Mesendoderm (in vitro differentiated cells): ENCODE measurements around the gene KDM4B.

ENCODE experiments used
- DNase-seq: peaks from one replicate; pipeline ENCODE4 v3.0.0; 2013
- H2AK5ac ChIP-seq: 2 replicates; pipeline ENCODE4 v1.6.1; 2013; ENCODE audit warnings: low read length, inconsistent platforms
- H2BK120ac ChIP-seq: 2 replicates; pipeline ENCODE4 v1.6.1; 2013; ENCODE audit warnings: low read depth, mild to moderate bottlenecking, low read length, moderate library complexity, mixed read lengths
- H2BK15ac ChIP-seq: replicated peaks from 2 replicates; pipeline ENCODE4 v1.6.1; 2013; ENCODE audit warnings: low read depth, mild to moderate bottlenecking, moderate library complexity
- H2BK5ac ChIP-seq: 2 replicates; pipeline ENCODE4 v1.6.1; 2013; ENCODE audit warnings: low read length, inconsistent platforms
- H3K18ac ChIP-seq: 2 replicates; pipeline ENCODE4 v1.6.1; 2013; ENCODE audit warnings: mild to moderate bottlenecking, low read length, mixed read lengths
- H3K23ac ChIP-seq: one replicate; pipeline ENCODE4 v1.6.1; 2013; ENCODE audit warnings: low read length
- H3K27ac ChIP-seq: 2 replicates; pipeline ENCODE4 v1.5.1; 2013; ENCODE audit warnings: low read depth, mild to moderate bottlenecking, inconsistent platforms, low read length, moderate library complexity
- H3K27me3 ChIP-seq: 2 replicates; pipeline ENCODE4 v1.6.1; 2013; ENCODE audit warnings: low read length, control low read depth, mild to moderate bottlenecking, inconsistent platforms; ENCODE audit not compliant: insufficient read depth, poor library complexity
- H3K36me3 ChIP-seq: 2 replicates; pipeline ENCODE4 v1.6.1; 2013; ENCODE audit warnings: low read length, inconsistent platforms; ENCODE audit not compliant: control insufficient read depth, insufficient read depth
- H3K4ac ChIP-seq: one replicate; pipeline ENCODE4 v1.6.1; 2013; ENCODE audit warnings: low read depth, mild to moderate bottlenecking, low read length, moderate library complexity
- H3K4me1 ChIP-seq: 2 replicates; pipeline ENCODE4 v1.6.1; 2013; ENCODE audit warnings: low read depth, low read length, inconsistent platforms; ENCODE audit not compliant: control insufficient read depth
- H3K4me2 ChIP-seq: 2 replicates; pipeline ENCODE4 v1.6.1; 2013; ENCODE audit warnings: low read length
- H3K4me3 ChIP-seq: 2 replicates; pipeline ENCODE4 v1.5.1; 2013; ENCODE audit warnings: mild to moderate bottlenecking, low read length
- H3K56ac ChIP-seq: one replicate; pipeline ENCODE4 v1.6.1; 2013; ENCODE audit warnings: low read length
- H3K79me1 ChIP-seq: 2 replicates; pipeline ENCODE4 v1.6.1; 2013; ENCODE audit warnings: low read length, inconsistent platforms
- H3K79me2 ChIP-seq: 2 replicates; pipeline ENCODE4 v1.6.1; 2013; ENCODE audit warnings: mild to moderate bottlenecking, low read length; ENCODE audit not compliant: control insufficient read depth, insufficient read depth
- H3K9ac ChIP-seq: 2 replicates; pipeline ENCODE4 v1.6.1; 2013; ENCODE audit warnings: low read length, inconsistent platforms
- H4K5ac ChIP-seq: one replicate; pipeline ENCODE4 v1.6.1; 2013; ENCODE audit warnings: low read length
- H4K8ac ChIP-seq: one replicate; pipeline ENCODE4 v1.6.1; 2013; ENCODE audit warnings: low read depth, mild to moderate bottlenecking, control low read depth, low read length, moderate library complexity
- WGBS: extraction: QIAGEN DNeasy Blood & Tissue Kit; methylation state at CpG from one replicate; pipeline ENCODE4 v1.1.7; 2013; ENCODE audit warnings: low lambda C conversion rate, missing lambda C conversion rate; ENCODE audit not compliant: insufficient coverage; ENCODE audit errors: extremely low coverage; 5-methylcytosine and 5-hydroxymethylcytosine counted together

KDM4B gene

DNA sequence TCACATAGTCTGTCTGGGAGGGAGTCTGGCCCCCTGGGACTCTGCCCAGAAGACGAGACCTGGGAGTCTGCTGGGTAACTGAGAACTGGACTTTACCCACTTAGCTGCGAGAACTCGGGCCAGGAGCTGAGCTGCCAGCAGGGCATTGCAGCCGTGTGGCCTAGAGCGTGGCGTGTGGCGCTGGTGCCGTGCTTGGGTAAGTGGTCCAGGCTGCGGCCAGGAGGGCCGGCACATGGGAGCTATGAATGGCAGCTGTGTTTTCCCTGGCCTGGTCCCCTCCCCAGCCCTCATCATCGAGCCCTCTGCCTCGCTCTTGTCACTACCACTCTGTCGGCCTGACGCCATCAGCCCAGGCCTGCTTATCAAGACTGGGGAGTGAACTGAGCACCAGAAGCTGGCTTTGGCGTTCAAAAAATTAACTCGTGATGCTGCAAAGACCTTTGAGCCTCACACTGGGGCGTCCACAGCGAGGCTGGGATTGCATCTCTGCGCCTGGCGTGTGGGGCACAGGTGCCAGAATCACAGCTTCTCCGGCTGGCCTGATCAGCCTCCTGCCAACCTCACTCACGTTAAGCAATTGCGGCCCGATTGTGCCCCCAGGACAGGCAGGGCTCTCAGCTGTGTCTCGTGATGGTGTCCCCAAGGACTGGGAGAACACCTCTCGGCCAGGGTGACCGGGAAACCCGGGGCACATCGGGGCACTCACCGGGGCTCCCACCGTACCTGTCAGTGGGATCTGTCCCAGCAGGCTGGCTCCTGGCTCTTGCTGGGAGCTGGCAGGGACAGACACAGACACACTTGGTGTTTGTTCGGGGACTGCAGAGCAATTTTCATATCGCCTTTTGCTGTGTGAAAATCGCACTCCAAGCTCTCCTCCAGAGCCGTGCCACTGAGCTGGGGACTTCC is 85.9 kb downstream of the KDM4B start:
- Histone ChIP-seq H2AK5ac (no peak overlapping the region), H3K56ac (no peak overlapping the region), H3K4me3 (no peak overlapping the region), H3K4me2 (no peak overlapping the region), H3K36me3 (no peaks in the 10 kb centered on the region), H2BK120ac (no peak overlapping the region), H2BK5ac (no peak overlapping the region), H4K8ac (no peak overlapping the region), H3K79me2 (no peaks in the 10 kb centered on the region), H4K5ac (no peak overlapping the region), H3K4me1 (no peaks in the 10 kb centered on the region), H3K18ac (no peak overlapping the region), H2BK15ac (no peak overlapping the region), H3K23ac (no peak overlapping the region), H3K79me1 (no peaks in the 10 kb centered on the region), H3K27me3 (no peaks in the 10 kb centered on the region), H3K27ac (no peak overlapping the region), H3K9ac (no peak overlapping the region), H3K4ac (no peak overlapping the region)
- WGBS, result no CpG with 5 or more reads among the region's 35 CpGs
- no peak for DNase-seq

DNA sequence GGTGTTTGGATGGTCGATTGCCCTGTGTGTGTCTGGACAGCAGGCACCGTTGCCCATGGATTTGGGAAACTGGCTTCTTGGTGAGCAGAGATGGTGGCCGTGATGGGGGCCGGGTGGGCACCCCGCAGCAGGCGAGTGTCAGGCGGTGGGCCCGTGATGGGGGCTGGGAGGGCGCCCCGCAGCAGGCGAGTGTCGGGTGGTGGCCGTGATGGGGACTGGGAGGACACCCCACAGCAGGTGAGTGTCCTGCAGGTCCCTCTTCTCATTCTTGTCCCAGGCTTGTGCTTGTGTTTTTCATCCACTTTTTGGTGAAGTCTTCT is 86.5 kb downstream of the KDM4B start:
- Histone ChIP-seq H3K36me3 (no peaks in the 10 kb centered on the region), H2BK5ac (no peak overlapping the region)
- no CpG with 5 or more reads among the region's 13 CpGs for WGBS

DNA sequence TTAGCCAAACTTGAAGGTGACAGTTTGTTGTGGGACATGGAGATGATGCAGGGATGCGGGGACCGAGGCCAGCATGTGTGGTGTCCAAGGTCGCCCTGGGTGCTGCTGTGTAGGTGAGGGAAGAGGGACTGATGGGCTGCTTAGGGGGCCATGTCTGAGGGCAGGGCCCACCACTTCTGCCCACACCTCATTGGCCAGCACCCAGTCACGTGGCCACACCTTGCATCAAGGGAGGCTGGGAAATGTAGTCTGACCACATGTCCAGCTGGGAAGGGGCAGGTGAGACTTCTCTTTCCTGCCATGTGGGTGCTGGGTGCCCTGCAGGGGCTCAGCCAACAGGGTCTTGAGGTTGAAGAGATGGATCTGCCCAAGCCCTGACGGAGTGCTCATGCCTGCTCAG is 88.9 kb downstream of the KDM4B start:
- H3K4me3 ChIP-seq, result no peak overlapping the region
- DNase-seq, result peak; percentile 48
- H4K8ac ChIP-seq, result no peak overlapping the region
- no peaks in the 10 kb centered on the region for H3K27me3 ChIP-seq
- WGBS, result no CpG with 5 or more reads among the region's 5 CpGs
- no peaks in the 10 kb centered on the region for H3K79me2 ChIP-seq
- H3K18ac ChIP-seq, result no peak overlapping the region
- no peak overlapping the region for H3K9ac ChIP-seq
- H2AK5ac ChIP-seq, result no peak overlapping the region
- no peak overlapping the region for H3K23ac ChIP-seq
- H3K27ac ChIP-seq, result no peak overlapping the region
- no peaks in the 10 kb centered on the region for H3K79me1 ChIP-seq
- H2BK120ac ChIP-seq, result no peak overlapping the region
- no peaks in the 10 kb centered on the region for H3K36me3 ChIP-seq
- no peak overlapping the region for H4K5ac ChIP-seq
- H3K4me2 ChIP-seq, result no peak overlapping the region
- no peak overlapping the region for H3K4ac ChIP-seq
- no peak overlapping the region for H2BK5ac ChIP-seq
- no peak overlapping the region for H3K56ac ChIP-seq
- no peaks in the 10 kb centered on the region for H3K4me1 ChIP-seq
- no peak overlapping the region for H2BK15ac ChIP-seq

More for the DNA sequence above, 86.5 kb downstream of the KDM4B start:
- Histone ChIP-seq H3K4me3 (no peak overlapping the region), H3K4me1 (no peaks in the 10 kb centered on the region), H3K56ac (no peak overlapping the region), H3K79me1 (no peaks in the 10 kb centered on the region), H3K4ac (no peak overlapping the region), H3K23ac (no peak overlapping the region), H3K4me2 (no peak overlapping the region), H3K9ac (no peak overlapping the region), H2BK15ac (no peak overlapping the region), H3K18ac (no peak overlapping the region), H2AK5ac (no peak overlapping the region), H4K8ac (no peak overlapping the region), H3K27ac (no peak overlapping the region), H3K79me2 (no peaks in the 10 kb centered on the region), H3K27me3 (no peaks in the 10 kb centered on the region), H4K5ac (no peak overlapping the region), H2BK120ac (no peak overlapping the region)
- no peak for DNase-seq

- Histone ChIP-seq H3K79me2 (no peaks in the 10 kb centered on the region), H4K5ac (no peak overlapping the region), H3K4ac (no peak overlapping the region), H2BK5ac (no peak overlapping the region), H3K4me2 (no peak overlapping the region), H3K4me1 (no peaks in the 10 kb centered on the region), H2BK15ac (no peak overlapping the region), H2BK120ac (no peak overlapping the region), H3K56ac (no peak overlapping the region), H4K8ac (no peak overlapping the region), H3K23ac (no peak overlapping the region), H3K9ac (no peak overlapping the region), H3K4me3 (no peak overlapping the region), H3K36me3 (no peaks in the 10 kb centered on the region), H3K18ac (no peak overlapping the region), H3K27me3 (no peaks in the 10 kb centered on the region), H3K27ac (no peak overlapping the region), H2AK5ac (no peak overlapping the region), H3K79me1 (no peaks in the 10 kb centered on the region)
- WGBS, result no CpG with 5 or more reads among the region's 34 CpGs
- DNase-seq, result no peak
Measured at GRCh38 chr19:5058521-5059212, 89.8 kb downstream of the KDM4B start.

DNA sequence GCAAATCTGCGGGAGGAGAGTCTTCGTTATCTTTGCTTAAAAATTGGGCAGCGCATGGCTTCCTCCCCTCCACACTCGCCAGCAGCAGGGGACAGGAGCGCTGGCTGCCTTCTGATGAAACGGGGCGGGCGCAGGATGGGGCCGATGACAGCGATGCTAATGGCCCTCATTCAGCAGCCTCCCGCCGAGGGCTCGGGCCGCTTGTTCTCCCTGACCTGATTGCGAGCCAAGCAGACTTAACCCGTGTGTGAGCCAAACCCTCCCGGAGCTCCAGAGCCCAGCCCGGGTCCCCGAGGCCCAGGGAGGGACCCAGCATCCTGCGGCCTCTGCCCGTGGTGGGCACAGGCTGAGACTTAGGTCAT is 90.3 kb downstream of the KDM4B start:
- H3K56ac ChIP-seq, result no peak overlapping the region
- H2BK5ac ChIP-seq, result no peak overlapping the region
- no peaks in the 10 kb centered on the region for H3K79me2 ChIP-seq
- no peak overlapping the region for H2BK120ac ChIP-seq
- H3K23ac ChIP-seq, result no peak overlapping the region
- no peaks in the 10 kb centered on the region for H3K27me3 ChIP-seq
- no peaks in the 10 kb centered on the region for H3K4me1 ChIP-seq
- no peak overlapping the region for H2BK15ac ChIP-seq
- DNase-seq, result no peak
- no CpG with 5 or more reads among the region's 21 CpGs for WGBS
- no peak overlapping the region for H3K4ac ChIP-seq
- no peak overlapping the region for H3K4me2 ChIP-seq
- no peak overlapping the region for H3K27ac ChIP-seq
- no peaks in the 10 kb centered on the region for H3K79me1 ChIP-seq
- no peak overlapping the region for H3K9ac ChIP-seq
- H3K36me3 ChIP-seq, result no peaks in the 10 kb centered on the region
- H2AK5ac ChIP-seq, result no peak overlapping the region
- no peak overlapping the region for H3K4me3 ChIP-seq
- no peak overlapping the region for H4K5ac ChIP-seq
- H3K18ac ChIP-seq, result no peak overlapping the region
- H4K8ac ChIP-seq, result no peak overlapping the region
